HG02798 (cell line): Measurements from ENCODE around the gene DGLUCY.
A peak's percentile ranks its signal among the peaks of the same experiment; 100 is the strongest.
"Not testable (repeated sequence)": the region's sequence is repeated elsewhere in the genome, so short reads cannot be mapped to it uniquely, and the experiment has no call there.

Experiments used
- ATAC-seq: cut with Tn5 transposase; IDR thresholded peaks from one replicate; pipeline ENCODE4 v1.9.1; 2021; ENCODE audit warnings: mild to moderate bottlenecking; ENCODE audit not compliant: unreplicated experiment, poor library complexity

Gene DGLUCY

DNA sequence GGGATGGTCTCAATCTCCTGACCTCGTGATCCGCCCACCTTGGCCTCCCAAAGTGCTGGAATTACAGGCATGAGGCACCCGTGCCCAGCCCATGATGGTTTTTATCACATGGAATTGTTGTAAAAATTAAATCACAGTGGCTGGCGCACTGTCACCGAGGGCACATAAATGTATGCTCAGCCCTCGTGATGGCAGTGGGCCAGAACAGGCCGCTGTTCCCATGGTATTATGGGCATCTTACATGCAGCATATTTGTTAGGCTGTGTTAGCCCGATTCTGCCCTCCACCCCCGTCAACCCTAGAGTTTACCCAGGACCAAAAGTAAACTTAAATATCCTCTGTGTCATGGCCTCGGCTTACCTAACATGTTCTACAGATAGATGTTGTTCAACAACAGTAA, 82.0 kb downstream of the DGLUCY start:
- ATAC-seq: no peak

DNA sequence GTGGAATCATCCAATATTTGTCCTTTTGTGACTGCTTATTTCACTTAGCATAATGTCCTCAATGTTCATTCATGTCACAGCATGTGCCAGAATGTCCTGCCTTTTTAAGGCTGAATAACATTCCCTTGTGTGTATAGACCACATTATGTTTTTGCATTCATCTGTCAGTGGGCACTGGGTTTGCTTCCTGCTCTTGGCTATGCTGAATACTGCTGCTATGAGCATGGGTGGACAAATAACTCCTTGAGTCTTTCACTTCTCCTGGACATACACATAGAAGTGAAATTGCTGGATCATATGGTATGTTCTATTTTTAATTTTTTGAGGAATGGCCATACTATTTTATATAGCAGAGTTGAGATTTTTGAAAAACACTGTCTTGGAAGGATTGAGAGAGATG, 83.8 kb downstream of the DGLUCY start:
- ATAC-seq: no peak

DNA sequence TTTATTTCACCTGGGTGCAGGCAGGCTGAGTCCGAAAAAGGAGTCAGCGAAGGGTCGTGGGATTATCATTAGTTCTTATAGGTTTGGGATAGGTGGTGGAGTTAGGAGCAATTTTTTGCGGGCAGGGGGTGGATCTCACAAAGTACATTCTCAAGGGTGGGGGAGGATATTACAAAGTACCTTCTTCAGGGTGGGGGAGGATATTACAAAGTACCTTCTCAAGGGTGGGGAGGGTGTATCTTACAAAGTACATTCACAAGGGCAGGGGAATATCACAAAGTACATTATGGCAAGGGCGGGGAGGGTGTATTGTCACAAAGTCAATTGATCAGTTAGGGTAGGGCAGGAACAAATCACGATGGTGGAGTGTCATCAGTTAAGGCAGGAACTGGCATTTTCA, 86.9 kb downstream of the DGLUCY start:
- not testable (repeated sequence) for ATAC-seq

DNA sequence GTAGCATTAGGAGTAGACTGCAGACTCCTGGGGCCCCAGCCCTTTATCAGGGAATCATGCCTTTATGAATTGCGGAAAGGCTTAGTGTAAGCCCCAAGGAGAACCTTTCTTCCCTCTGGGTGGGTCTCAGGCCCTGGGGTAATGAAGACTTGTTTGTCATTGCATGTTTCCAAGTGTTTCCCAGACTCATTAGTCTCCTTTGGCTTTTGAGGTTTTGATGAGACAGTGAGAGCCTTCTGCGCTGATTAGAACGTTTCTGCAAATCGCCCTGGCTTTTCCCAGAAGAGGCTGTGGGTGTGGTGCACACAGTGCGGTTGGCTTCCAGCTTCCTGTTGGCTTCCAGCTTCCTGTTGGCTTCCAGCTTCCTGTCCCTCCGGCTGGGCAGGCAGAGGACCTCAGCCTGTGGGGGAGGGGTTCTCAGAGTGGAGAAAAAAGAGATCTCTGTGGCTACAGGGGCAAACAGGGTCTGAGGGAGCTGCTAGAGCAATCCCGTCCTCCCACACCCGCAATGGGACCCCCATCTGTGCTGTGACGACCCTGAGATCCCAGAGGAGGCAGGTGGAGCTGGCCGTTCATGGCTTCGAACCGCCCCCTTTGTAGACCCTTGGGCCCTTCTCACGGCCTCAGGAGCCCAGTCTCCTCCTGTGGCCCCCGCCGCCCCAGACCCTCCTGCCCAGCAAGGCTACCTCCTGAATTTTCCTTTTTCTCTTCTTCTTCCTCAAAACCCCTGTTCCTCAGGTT, 88.5 kb downstream of the DGLUCY start:
- ATAC-seq: no peak

DNA sequence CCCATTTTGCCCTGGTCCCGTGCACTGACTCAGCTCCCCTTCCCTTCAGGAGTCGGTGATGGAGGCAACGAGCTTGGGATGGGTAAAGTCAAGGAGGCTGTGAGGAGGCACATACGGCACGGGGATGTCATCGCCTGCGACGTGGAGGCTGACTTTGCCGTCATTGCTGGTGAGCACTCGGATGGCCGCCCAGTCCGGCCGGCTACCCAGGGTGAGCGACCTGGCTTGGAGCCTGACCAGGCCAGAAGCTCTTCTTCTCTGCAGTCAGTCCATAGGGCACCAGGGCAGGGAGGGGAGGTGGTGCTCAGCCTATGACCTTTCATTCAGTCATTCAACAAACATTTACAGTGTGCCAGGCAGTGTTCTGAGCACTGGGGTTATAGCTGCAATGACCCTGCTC, 90.8 kb downstream of the DGLUCY start:
- ATAC-seq: no peak

DNA sequence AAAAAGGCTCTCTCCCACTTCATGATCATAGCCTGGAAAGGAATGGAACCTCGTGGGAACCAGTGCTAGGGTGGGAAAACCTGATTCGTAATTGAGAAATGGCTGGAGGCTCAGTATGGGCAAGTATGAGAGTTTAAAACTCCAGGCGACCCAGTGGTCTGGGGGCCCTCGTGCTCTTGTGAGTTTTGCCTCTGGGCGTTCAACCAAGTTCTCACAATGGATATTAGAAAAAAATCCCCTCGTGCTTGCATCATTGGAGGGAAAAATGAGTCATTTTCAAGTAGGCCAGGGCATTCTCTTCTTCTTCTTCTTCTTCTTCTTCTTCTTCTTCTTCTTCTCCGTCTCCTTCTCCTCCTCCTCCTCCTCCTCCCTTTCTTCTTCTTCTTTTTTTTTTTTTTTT, 91.6 kb downstream of the DGLUCY start:
- ATAC-seq: no peak

DNA sequence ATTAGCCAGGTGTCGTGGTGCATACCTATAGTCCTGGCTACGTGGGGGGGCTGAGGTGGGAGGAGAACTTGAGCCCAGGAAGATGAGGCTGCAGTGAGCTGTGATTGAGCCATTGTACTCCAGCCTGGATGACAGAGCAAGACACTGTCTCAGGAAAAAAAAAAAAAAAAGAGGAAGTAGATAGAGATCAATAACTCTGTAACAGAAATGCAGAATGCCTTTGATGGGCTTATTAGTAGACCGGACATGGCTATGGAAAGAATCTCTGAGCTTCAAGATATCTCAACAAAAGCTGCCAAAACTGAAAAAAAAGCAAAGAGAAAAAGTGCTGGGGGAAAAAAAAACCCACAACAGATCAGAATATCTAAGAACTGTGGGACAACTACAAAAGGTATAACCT, 93.1 kb downstream of the DGLUCY start:
- no peak for ATAC-seq

DNA sequence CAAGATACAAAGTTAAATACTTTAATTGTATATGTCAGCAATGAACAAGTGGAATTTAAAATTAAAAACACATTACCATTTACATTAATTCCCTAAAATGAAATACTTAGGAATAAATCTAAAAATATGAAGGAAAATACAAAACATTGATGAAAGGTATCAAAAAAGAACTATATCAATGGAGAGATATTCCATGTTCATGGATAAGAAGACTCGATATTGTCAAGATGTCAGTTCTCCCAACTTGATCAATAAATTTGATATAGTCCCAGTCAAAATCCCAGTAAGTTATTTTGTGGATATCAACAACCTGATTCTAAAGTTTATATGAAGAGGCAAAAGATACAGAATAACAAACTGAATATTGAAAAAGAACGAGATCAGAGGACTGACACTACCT, 97.1 kb downstream of the DGLUCY start:
- ATAC-seq: no peak

DNA sequence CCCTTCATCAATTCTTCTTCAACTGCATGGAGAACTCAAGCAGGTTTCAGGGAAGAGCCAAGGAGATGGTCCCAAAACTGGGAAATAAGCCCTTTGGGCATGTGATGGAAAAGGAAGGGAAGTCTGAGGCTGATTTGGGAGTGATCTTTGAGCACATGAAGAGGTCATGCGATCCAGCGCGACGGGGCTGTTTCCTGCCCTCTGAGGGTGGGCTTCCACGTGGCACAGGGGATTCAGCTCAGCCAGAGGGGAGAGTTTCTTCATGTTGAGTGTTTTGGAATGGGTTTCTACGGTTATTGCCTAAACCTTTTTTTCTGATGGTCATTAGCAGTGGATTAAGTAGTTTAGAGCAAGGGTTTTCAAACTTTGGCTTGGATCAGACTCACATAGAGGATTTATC, 100.4 kb downstream of the DGLUCY start:
- ATAC-seq: no peak

DNA sequence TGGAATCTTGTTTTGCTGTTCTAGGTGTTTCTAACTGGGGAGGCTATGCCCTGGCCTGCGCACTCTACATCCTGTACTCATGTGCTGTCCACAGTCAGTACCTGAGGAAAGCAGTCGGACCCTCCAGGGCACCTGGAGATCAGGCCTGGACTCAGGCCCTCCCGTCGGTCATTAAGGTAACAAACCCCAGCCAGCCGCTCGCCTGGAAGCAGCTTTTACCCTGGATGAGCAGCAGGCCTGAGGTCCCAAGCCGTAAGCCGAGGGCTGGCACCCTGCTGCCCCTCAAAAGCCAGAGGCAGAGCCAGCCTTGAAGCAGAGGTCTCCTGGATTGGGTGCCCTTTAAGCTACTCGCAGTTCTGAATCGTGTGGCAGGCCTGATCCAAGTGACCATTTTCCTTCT, 101.5 kb downstream of the DGLUCY start:
- no peak for ATAC-seq

DNA sequence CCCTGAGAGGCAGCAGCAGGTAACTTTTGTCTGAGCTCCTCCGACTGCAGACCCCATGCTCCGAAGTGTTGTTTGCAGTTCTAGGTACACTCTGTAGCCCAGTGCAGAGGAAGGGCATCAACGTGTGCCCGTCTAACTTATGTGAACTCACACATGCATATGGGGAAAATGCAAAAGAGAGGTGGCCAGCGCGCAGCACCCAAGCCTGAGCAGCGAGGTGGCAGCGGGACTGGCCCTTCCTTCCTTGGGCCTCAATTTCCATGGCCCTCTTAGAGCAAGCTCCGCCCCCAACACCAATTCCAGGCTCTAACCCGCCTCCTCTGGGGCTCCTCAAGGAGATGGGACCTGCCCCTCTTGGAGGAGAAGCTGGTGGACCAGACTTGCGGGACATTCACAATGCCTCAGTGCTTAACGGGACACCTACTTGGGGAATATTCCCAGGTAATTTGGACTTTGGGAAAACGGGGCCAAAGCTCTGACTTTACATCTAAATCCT, 102.9 kb downstream of the DGLUCY start:
- ATAC-seq: no peak

DNA sequence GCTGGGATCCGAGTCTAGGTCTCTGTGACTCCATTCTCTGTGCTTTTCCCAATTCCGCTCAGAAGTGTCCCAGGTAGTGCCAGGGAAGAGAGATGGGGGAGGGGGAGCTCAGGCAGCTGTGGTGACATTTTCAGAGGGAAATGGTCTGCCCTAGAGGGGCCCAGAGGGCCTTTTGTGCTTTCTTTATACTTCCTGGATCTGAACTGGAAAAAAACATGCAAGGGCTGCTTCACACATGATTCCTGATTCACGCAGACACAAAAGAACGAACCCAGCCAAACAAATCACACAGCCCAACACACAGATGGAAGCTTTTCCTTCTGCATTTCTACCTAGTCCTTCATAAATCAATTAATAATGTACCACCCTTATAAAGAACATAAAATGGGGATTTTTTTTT, 104.1 kb downstream of the DGLUCY start:
- ATAC-seq: no peak

DNA sequence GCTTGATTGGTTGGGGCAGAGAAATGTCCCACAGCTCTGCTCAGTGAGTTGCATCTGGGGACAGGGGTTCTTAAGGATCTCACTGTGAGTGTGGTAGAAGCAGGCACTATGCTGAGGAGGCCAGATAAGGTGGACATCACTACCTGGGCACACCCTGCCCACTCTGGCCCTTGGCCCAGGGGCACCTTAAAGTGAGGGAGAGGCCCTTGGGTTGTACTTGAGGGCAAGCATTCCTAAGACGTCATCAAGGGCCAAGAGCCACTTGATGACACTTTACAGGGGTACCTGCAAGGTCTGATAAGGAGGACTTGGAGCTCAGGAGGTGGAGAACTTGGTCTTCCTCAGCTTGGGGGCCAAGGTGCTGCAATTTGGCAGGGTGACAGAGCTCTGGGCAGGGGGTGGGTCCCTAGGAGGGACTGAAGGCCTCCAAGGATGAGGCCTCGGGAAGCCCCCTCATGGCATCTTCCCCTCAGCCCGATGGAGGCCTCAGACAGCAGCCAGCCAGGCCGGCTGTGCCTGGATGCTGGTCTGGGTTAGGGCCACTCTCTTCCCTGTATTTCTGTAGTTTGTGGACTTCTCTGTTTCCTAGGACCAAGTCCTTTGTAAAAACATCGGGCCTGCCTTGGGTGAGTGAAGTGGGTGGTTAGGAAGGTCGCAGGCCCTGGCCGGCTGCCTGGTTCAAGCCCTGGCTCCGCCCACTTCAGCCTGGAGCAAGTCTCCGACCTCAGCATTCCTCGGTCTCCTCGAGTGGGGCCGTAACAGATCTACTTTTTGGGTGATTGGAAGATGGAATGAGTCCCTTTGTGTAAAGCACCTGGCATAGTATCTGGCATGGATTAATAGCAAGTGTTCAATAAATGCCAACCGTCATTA, 105.9 kb downstream of the DGLUCY start:
- no peak for ATAC-seq

DNA sequence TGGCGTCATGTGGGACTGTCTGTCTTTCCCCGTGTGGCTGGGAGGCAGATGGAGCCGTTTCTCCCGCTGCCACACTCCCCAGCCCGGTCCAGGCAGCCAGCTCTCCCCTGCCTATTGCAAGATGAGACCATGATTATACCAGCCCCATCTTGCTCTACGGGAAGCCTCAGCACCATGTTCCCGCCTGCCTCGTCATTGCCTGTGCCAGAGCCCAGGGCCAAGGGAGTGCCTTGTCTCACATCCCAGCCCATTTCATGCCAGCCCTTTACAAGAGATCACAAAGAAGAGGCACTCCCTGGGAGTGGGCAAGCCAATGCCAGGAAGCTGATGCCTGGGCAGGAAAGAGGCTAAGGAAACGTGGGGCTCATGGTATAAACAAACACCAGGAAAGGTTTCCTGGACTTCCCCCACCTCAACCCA, 106.7 kb downstream of the DGLUCY start:
- ATAC-seq: no peak

DNA sequence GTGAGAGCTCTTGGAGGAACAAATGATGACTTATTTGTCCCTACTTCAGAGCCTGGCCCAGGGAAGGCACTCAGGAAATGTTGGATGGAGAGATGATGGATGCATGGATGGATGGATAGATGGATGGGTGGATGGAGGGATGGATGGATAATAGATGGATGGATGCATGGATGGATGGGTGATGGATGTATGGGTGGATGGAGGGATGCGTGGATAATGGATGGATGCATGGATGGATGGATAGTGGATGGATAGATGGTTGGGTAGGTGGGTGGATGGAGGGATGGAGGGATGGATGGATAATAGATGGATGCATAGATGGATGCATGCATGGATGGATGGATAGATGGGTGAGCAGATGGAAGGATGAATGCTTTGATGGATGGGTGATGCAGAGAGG, 107.4 kb downstream of the DGLUCY start:
- no peak for ATAC-seq

DNA sequence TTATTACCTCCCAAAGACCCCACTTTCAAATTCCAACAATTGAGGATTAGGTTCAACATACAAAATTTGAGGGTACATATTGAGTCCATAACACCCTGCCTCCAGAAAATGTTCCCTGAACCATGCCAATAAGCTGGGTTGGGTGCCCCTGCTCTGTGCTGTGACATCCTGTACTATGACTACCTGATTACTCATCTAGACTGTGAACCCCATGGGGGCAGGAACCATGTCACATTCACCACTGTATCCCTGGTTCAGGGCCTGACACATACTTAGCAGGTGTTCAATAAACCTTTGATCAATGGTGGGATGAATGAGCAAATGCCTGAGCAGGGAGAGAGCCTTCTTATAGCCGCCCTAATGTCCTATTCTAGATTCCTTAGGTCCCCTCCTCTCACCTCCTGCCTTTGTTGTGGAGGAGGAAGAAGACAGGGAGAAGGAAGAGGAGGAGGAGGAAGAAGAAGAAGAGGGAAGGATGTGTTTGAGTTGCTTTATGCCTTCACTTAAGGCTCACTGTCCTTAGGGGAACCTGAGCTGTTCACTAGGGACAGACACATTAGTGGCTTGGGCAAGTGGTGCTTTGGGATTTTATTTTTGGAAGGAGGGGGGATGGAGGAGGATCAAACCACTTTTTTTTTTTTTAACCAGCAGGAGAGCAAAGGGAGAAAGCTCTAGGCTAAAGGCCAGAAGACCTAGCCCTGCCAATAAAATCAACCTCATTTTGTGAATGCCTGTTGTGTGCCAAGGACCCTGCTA, 109.3 kb downstream of the DGLUCY start:
- no peak for ATAC-seq

DNA sequence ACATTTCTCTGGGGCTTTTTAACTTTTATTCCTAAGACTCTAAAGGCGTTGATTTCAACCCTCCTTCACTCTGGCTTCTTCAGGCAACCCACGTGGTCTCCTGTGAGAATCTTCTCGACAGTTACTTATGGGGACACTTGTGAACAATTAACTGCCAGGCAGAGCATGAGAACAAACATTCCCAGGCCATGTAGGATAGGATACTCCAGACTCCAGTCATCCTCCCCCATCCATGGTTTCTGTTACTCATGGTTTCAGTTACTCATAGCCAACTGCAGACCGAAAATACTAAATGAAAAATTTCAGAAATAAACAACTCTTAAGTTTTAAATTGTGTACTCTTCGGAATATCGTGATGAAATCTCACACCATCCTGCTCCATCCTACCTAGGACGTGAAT, 111.2 kb downstream of the DGLUCY start:
- no peak for ATAC-seq

DNA sequence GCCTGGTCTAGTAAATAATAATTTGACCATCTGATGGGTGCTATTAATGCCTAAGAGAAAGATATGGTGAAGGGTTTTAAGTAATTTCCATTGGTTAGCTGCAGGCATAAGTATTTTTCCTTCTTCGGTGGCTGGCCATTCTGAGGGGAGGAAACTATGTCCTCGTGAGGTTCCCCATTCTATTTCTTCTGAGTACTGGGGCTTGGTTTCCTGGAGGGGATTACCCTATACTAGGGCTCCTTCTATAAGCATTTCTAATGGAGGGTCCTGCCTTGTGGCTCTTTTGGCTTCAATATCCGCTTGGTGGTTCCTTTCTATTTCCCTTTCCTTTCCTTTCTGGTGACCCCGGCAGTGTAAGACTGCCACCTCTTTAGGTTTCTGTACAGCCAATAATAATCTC, 112.5 kb downstream of the DGLUCY start:
- ATAC-seq: not testable (repeated sequence)

DNA sequence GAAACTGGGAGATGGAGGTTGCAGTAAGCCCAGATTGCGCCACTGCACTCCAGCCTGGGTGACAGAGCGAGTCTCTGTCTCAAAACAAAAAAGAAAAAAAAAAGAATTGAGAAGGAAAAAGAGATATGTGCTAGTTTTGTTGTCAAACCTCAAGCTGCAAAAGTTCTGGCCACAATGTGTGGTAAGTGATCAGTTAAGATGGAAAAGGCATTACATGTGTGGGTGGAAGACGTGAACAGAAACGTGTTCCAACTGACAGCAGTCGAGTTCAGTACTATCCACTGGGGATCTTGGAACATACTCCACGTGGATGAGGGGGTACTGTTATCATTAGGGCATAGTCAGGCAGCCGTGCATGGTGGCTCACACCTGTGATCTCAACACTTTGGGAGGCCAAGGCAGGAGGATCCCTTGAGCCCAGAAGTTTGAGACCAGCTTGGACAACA, 113.3 kb downstream of the DGLUCY start:
- ATAC-seq: no peak

DNA sequence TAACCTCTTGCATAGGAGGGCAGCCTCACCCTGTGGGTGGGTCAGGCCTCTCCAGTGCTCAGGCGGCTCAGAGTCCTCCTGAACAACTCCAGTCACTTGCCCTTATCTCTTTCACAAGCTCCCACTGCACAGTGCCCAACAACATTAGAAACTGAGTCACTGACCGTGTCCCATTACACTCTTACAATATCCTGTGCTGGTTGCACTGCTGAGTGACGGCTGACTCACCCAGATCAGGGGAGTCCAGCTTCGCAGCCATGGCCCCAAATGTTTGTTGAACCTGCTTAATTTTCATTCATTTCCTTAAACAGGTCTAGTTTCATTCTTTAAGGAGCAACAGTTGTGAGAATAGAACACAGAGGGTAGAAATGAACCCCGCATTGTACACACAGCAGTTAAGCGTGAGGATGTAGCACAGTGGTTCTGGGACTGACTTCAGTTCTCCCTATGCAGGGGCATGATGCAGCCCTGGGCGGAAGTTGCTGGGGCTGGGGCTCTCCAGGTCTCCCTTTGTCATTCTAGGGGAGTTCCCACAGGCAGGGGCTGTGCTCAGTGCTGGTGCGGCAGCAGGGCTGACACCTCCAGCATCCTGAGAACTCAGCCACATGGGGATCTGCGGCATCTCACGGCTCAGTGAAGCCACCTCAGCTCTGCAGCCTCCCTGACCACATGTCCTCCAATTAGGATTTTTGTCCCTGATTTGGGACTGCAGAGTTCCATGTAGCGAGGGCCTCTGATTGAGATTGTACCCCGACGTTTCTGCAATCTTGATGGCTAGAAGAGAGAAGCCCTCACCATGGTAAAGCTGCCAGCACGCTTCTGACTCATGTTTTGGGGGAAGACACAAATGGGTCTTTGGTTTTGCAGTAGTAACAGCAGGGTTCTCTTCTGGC, 114.5 kb downstream of the DGLUCY start:
- ATAC-seq: peak; percentile 87
